Chondrocyte (in vitro differentiated cells): ENCODE measurements around the gene DAB2IP. TPM values are rescaled to one million over a fixed set of nuclear protein-coding genes. Genes with fewer than 3 reads are reported as not detected.

Experiments used
- DNase-seq: peaks from one replicate; pipeline ENCODE4 v3.0.0; 2021; ENCODE audit warnings: mixed read lengths, low spot score
- H3K27ac Mint-ChIP-seq: one replicate; pipeline ENCODE4 v1.8.0; 2021; ENCODE audit warnings: mild to moderate bottlenecking, moderate library complexity, mixed read lengths; ENCODE audit not compliant: unreplicated experiment
- H3K27me3 Mint-ChIP-seq: 2 replicates; pipeline ENCODE4 v1.8.0; 2021; ENCODE audit warnings: low read depth, mixed read lengths
- H3K36me3 Mint-ChIP-seq: 2 replicates; pipeline ENCODE4 v1.8.0; 2021; ENCODE audit warnings: low read depth, mixed read lengths
- H3K4me1 Mint-ChIP-seq: 2 replicates; pipeline ENCODE4 v1.8.0; 2021; ENCODE audit warnings: low read depth, mild to moderate bottlenecking, mixed read lengths
- H3K4me3 Mint-ChIP-seq: one replicate; pipeline ENCODE4 v1.8.0; 2021; ENCODE audit warnings: mild to moderate bottlenecking, moderate library complexity, mixed read lengths; ENCODE audit not compliant: unreplicated experiment
- H3K9me3 Mint-ChIP-seq: 2 replicates; pipeline ENCODE4 v1.8.0; 2021; ENCODE audit warnings: low read depth, mixed read lengths
- total RNA-seq: library from RNA; stranded (reverse); gene quantifications from 3 replicates; pipeline ENCODE4 v1.2.1, GENCODE V29; 2021
- TF ChIP-seq, protein P1 (sequence below): fragments of 200-600 bp; sonication (generic); IDR thresholded peaks from 2 replicates; pipeline ENCODE4 v1.5.0; 2021; ENCODE audit warnings: antibody characterized with exemption, mild to moderate bottlenecking, moderate library complexity

Gene DAB2IP
- total RNA-seq, 1 donor from 2014 or later: 58.5 TPM

DNA sequence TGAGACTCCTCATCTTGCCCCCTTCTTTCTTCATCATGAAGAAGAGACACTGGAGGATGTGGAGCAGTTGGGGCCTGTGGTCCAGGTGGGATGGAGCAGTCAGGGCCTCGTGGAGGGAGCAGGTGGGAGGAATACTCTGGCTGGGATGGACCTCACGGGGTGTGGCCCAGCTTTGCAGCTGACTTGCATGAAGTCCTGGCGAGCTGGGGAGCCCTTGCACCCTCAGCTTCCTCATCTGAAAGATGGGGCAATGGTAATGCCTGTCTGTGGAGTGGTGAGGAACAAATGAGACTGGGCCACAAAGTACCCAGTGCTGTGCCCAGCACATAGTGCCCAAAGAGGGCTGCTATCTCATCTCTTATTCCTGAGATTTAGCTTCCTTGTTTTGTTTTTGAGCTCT lies 91.5 kb downstream of the DAB2IP start:
- TF ChIP-seq, protein P1, sequence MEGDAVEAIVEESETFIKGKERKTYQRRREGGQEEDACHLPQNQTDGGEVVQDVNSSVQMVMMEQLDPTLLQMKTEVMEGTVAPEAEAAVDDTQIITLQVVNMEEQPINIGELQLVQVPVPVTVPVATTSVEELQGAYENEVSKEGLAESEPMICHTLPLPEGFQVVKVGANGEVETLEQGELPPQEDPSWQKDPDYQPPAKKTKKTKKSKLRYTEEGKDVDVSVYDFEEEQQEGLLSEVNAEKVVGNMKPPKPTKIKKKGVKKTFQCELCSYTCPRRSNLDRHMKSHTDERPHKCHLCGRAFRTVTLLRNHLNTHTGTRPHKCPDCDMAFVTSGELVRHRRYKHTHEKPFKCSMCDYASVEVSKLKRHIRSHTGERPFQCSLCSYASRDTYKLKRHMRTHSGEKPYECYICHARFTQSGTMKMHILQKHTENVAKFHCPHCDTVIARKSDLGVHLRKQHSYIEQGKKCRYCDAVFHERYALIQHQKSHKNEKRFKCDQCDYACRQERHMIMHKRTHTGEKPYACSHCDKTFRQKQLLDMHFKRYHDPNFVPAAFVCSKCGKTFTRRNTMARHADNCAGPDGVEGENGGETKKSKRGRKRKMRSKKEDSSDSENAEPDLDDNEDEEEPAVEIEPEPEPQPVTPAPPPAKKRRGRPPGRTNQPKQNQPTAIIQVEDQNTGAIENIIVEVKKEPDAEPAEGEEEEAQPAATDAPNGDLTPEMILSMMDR: no peak
- DNase-seq: no peak
- no peaks in the 10 kb centered on the region for H3K36me3 Mint-ChIP-seq
- H3K9me3 Mint-ChIP-seq: no peaks in the 10 kb centered on the region
- no peak overlapping the region for H3K4me3 Mint-ChIP-seq
- peak overlapping the region; percentile 58 for H3K27ac Mint-ChIP-seq
- H3K4me1 Mint-ChIP-seq: peaks cover 46% of the 10 kb centered on the region
- H3K27me3 Mint-ChIP-seq: no peaks in the 10 kb centered on the region

DNA sequence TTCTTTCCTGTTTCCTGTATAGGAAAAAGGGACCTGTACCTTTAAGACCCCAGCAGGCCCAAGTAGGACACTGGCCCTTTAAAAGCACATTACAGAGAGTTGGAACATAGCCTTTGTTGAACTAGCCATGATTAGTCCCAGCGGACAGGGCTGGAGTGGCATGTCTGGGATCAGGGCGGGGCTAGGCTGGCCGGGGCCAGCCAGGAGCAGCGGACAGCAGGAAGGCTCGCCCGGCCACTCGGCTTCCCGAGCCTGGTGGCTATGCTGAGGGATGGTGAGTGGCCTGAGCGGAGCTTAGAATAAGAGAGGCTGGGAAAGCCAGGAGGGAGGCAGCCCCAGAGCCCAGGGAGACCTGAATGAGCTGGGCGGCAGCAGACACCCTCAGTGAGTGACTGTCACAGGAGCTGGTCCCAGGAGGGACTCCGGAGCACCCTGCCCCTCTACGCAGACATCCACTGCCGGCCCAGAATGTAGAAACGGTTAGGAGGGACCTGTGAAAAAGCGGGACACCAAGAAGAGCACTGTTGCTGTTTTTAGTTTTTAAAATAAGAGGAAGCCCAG lies 92.1 kb downstream of the DAB2IP start:
- DNase-seq: no peak
- no peaks in the 10 kb centered on the region for H3K36me3 Mint-ChIP-seq
- H3K4me1 Mint-ChIP-seq: peaks cover 46% of the 10 kb centered on the region
- H3K9me3 Mint-ChIP-seq: no peaks in the 10 kb centered on the region
- no peaks in the 10 kb centered on the region for H3K27me3 Mint-ChIP-seq
- TF ChIP-seq, protein P1: no peak
- H3K27ac Mint-ChIP-seq: no peak overlapping the region
- no peak overlapping the region for H3K4me3 Mint-ChIP-seq

DNA sequence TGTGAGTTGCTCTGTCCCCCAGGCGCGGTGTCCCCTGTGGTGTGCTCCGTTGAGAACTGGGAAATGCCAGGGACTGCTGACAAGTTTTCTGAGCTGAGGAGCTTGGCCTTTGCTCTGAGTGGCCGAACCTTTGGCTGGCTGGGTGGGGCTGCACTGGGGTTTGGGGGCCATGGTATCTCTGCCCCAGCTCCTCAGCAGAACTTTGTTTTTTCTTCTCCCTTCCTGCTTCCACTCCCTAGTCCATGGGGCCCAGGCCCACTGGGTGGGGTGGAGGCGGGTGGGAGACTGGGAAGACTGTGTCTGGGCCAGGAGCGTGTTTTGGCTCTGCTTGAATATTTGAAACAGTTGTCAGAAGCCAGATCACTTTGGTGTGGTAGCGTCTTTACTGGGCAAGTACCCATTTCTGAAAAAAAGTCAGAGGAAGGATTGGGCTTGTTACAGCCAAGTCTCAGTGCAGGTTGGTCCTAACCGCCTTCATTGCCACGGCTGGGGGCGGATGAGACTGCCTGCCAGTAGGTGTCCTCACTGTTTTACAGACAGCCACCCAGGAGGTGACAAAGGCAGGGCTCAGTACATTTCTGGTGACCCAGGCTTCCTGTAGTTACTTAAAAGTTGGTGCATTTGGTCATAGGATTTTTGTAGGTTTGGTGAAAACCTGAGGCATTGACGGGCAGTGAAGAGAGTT lies 92.7 kb downstream of the DAB2IP start:
- Mint-ChIP-seq H3K27me3 (no peaks in the 10 kb centered on the region), H3K36me3 (no peaks in the 10 kb centered on the region), H3K4me1 (peaks cover 46% of the 10 kb centered on the region), H3K27ac (no peak overlapping the region), H3K4me3 (no peak overlapping the region), H3K9me3 (no peaks in the 10 kb centered on the region)
- DNase-seq: no peak
- TF ChIP-seq, protein P1: peak; percentile 82

DNA sequence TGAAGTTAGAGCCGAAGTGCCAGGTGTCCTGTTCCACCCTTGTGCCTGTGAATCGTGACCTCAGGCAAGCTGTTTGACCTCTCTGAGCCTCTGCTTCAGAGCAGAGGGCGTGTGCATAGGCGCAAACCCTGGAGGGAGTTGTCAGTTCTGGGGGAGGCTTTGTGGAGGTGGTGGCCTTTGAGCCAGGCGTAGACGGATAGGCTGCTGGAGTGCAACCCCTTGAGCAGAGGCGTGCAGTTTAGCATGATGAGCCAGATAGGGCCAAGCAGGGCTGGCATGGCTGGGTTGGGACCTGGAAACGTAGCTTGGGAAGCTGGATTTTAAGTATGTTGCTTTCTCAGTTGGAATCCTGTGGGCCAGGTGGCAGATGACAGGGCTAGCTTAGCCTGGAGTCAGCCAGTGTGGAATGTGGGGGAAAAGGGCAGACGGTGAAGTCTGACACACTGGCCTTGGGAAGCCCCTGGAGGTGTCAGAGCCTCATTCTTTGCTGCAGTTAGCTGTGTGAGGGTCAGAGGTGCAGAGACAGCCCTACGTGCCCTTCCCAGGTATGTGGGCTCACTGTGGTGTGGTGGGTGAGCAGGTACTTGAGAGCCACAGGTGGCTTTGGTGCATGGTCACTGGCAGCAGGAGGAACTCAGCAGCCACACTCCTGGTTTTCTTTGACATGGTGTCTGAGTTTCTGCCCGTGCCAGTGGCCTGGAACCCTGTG lies 93.4 kb downstream of the DAB2IP start:
- no peak for DNase-seq
- TF ChIP-seq, protein P1: peak; percentile 33
- peaks cover 46% of the 10 kb centered on the region for H3K4me1 Mint-ChIP-seq

DNA sequence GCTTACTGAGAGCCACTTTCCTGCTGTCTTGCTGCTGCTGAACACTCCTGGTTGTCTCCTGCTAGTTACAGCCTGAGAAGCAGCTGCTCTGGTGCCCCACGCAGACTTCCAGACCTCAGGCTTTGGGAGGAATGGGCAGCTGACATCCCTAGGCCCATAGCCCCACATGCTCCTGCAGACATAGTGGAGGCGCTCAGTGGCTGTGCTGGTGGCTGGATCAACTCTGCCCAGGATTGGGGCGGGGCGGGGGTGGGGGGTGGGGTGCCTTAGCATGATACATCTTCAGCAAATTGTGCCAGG lies 93.9 kb downstream of the DAB2IP start:
- no peaks in the 10 kb centered on the region for H3K36me3 Mint-ChIP-seq
- no peaks in the 10 kb centered on the region for H3K9me3 Mint-ChIP-seq
- H3K27ac Mint-ChIP-seq: no peak overlapping the region
- TF ChIP-seq, protein P1: no peak
- no peaks in the 10 kb centered on the region for H3K27me3 Mint-ChIP-seq
- H3K4me1 Mint-ChIP-seq: peaks cover 42% of the 10 kb centered on the region
- H3K4me3 Mint-ChIP-seq: no peak overlapping the region
- DNase-seq: no peak

More for the DNA sequence above, 93.4 kb downstream of the DAB2IP start:
- H3K36me3 Mint-ChIP-seq: no peaks in the 10 kb centered on the region
- H3K9me3 Mint-ChIP-seq: no peaks in the 10 kb centered on the region
- no peak overlapping the region for H3K4me3 Mint-ChIP-seq
- H3K27ac Mint-ChIP-seq: no peak overlapping the region
- no peaks in the 10 kb centered on the region for H3K27me3 Mint-ChIP-seq
